DMS153 treated with DMSO at 0.1 percent for 48 hours (cell line): Measurements from ENCODE around the gene RABGAP1L.
"Not testable (repeated sequence)": the region's sequence is repeated elsewhere in the genome, so short reads cannot be mapped to it uniquely, and the experiment has no call there.

Experiments used
- DNase-seq: peaks from one replicate; lab custom pipeline; 2025; ENCODE audit not compliant: unreplicated experiment; lab: John Stamatoyannopoulos, UW

The RABGAP1L gene

DNA sequence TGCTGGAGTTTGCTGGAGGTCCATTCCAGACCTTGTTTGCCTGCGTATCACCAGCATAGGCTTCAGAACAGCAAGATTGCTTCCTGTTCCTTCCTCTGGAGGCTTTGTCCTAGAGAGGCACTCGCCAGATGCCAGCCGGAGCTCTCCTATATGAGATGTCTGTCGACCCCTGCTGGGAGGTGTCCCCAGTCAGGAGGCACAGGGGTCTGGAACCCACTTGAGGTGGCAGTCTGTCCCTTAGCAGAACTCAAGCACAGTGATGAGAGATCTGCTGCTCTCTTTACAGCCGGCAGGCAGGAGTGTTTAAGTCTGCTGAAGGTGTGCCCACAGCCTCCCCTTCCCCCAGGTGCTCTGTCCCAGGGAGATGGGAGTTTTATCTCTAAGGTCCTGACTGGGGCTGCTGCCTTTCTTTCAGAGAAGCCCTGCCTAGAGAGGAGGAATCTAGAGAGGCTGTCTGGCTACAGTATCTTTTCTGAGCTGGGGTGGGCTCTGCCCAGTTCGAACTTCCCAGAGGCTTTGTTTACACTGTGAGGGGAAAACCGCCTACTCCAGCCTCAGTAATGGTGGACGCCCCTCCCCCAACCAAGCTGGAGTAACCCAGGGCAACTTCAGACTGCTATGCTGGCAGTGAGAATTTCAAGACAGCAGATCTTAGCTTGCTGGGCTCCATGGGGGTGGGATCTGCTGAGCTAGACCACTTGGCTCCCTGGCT, 493.4 kb downstream of the RABGAP1L start:
- DNase-seq, result no peak

- DNase-seq, result no peak
Observed at GRCh38 chr1:174654560-174654959, 495.2 kb downstream of the RABGAP1L start.

GRCh38 chr1:174656409-174657059, 497.2 kb downstream of the RABGAP1L start:
- no peak for DNase-seq

DNA sequence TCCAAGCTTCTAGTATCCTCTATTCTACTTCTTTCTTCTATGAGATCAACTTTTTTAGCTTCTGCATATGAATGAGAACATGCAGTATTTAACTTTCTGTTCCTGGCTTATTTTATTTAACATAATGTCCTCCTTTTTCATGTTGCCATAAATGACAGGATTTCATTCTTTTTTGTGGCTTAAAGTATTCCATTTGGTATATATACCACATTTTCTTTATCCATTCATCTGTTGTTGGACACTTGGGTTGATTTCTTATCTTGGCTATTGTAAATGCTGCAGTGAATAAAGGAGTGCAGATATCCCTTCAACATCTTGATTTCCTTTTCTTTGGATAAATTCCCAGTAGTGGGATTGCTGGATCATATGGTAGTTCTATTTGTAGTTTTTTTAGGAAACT, 498.1 kb downstream of the RABGAP1L start:
- DNase-seq, result no peak

DNA sequence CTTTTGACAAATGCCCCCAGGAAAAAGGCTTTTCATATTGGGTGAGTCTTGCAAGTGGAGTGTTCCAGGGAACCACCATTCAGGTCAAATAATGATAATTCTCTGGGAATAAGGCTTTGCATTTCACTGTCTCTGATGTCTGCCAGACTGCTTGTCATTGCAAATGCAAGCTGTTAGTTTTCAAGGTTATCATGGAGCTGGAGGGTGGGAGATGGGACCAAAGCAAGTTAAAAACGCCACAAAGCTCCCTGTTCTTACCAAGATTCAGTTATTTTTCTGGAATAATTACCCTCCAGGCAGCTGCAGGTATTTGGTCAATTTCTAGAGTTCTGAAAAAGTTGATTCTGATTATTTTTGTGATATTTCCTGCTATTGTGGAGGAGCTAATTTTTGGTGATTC, 498.6 kb downstream of the RABGAP1L start:
- DNase-seq, result no peak

GRCh38 chr1:174659823-174660222, 500.5 kb downstream of the RABGAP1L start:
- DNase-seq, result no peak

DNA sequence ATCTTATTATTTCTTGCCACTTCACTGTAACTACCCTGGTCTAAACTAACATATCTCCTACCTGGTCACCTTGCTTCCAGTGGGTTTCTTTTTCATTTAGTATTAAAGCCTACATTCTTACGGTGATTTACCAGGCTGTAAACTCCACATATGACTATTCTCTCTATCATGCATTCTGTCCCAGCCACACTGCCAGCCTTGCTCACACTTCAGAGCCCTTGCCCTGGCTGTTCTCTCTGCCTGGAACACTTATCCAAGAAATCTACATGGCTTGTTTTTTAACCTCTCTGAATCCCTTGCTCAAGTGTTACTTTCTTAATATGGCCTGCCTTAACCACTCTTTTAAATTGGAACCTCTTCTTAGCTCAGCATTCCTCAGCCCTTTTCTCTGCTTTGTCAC, 501.2 kb downstream of the RABGAP1L start:
- no peak for DNase-seq

- DNase-seq, result no peak
Observed at GRCh38 chr1:174663358-174663757, 504.0 kb downstream of the RABGAP1L start.

- DNase-seq, result no peak
Observed at GRCh38 chr1:174666248-174666647, 506.9 kb downstream of the RABGAP1L start.

DNA sequence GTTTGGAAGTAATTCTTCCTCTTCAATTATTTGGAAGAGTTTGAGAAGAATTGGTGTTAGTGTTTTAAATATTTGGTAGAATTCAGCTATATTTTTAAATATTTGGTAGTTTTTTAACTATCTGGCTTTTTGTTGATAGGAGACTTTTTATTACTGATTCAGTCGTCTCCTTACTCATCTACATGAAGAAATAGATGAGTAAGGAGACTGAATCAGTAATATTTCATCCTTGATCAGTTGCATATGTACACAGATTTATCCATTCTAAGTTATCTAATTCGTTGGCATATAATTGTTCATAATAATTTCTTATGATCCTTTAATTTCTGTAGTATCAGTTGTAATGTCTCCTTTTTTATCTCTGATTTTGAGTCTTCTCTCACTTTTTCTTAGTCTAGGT, 512.5 kb downstream of the RABGAP1L start:
- no peak for DNase-seq

- DNase-seq, result no peak
Observed at GRCh38 chr1:174676856-174677255, 517.5 kb downstream of the RABGAP1L start.

- DNase-seq, result no peak
Observed at GRCh38 chr1:174678657-174679056, 519.3 kb downstream of the RABGAP1L start.

GRCh38 chr1:174680101-174680500, 520.8 kb downstream of the RABGAP1L start:
- no peak for DNase-seq

- no peak for DNase-seq
Observed at GRCh38 chr1:174682419-174683008, 523.2 kb downstream of the RABGAP1L start.

DNA sequence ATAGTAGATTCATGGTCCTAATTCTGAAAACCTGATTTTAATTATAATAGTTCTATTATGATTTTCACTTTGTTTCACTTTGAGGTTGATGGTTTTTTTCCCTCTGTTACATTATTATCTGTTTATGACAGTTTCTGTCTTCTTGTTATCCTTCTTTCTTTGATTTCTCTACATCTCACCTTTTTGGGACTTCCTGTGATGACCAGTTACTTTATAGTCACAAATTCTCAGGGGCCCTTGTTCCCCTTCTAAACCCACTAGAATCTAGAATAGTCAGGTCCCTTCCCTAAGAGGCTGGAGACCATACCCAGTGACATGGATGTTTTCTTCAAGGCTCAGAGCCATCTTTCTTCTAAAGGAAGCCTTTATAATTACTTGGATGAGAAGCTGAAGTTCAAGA, 526.9 kb downstream of the RABGAP1L start:
- DNase-seq, result no peak

DNA sequence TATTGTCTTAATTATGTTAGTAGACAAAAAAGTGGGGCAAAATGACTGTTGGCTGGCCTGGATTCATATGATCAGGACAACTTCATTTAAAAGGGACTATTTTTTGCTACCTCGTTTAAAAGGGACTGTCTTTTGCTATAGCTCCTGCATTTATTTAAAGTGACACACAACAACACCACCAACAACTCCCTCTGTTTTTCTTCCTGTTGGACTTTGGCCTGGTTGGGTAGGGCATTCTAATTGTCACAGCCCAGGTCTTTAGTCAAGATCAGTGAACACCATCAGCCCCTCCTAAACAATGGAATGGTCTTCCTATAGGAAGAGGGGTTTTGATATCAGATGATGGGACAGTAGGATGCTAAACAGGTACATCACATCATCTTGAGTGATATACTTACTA, 530.2 kb downstream of the RABGAP1L start:
- DNase-seq, result no peak

DNA sequence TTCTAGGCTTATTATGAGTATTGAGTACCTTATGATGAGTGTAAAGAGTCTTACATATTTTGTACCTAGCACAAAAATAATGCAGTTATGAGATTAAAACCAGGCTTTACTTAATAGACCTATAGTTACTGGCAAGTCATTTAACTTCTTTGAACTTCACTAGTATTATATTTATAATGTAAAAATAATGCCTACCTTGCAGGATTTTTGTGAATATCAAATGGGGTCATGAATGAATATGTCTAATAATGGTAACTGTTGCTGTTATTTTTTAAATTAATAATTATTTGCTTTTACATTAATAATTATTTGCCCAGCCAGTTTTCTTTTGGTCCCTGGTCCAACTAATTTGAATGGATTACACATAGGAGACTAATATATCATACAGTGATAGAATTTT, 530.9 kb downstream of the RABGAP1L start:
- DNase-seq, result no peak

DNA sequence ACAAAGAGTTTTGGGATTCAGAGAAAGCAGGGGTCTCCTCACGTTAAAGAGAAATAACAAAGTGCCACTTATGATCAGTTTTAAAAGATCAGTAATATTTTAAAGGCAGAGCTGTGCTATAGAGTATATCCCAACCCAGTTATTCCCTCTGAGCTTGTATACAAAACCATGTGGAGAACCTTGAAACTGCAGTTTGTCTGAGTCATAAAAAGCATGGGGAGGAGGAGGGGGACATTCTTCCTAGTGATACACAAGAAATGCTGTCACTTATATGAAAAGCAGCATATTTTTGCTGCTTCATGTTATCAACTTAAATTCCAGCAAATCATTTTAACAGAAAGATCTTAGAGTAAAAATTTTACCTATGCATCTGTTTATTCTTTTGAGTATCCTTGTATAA, 533.0 kb downstream of the RABGAP1L start:
- DNase-seq, result no peak

DNA sequence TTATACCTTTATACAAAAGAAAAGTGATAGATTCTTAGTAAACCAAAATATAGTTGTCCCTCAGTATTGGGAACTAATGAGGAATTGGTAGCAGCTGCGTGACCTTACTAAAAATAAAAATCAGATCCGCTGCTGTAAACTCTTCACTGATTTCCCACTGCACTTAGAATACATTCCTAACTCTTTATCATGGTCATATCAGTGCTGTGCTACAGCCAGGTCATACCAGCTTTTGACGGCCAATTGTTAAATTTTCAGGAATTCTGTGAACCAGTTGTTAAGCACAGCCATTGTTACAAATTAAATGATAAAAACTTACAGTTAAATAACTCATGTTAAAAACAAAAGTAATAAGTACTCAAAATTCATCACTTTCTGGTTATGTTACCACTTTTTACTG, 533.8 kb downstream of the RABGAP1L start:
- DNase-seq, result no peak

DNA sequence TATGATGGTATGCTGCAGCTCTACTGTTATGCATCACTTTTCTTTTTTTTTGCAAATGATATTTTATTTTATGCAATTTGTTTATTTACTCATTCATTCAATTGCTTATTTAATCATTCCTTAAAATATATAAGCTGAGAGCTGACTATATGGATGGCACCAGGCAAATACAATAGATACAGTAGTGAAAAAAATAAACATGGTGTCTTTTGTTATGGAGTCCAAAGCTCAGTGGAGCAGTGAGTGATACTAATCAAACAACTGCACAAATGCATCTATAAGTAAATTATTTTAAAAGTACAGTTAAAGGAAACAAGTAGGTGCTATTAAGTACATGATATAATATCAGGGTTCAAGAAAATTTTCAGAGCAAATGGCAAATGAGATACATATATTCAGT, 534.2 kb downstream of the RABGAP1L start:
- DNase-seq, result not testable (repeated sequence)

GRCh38 chr1:174696026-174696821, 536.9 kb downstream of the RABGAP1L start:
- no peak for DNase-seq

- no peak for DNase-seq
Observed at GRCh38 chr1:174700314-174700713, 541.0 kb downstream of the RABGAP1L start.
